HEK293 (cell line): ENCODE data around the gene TRIM56.
A peak's percentile ranks its signal among the peaks of the same experiment; 100 is the strongest.
"Not testable (repeated sequence)": the region's sequence is repeated elsewhere in the genome, so short reads cannot be mapped to it uniquely, and the experiment has no call there.

Source experiments
- CTCF ChIA-PET: fragments of 350-600 bp; formaldehyde crosslinking; extraction: SDS; loops from one replicate; lab custom pipeline; 2021; ENCODE audit warnings: antibody characterized with exemption; lab: Yijun Ruan, JAX
- POLR2A ChIA-PET: fragments of 300-600 bp; formaldehyde crosslinking; extraction: SDS; loops from one replicate; lab custom pipeline; 2020; ENCODE audit warnings: antibody characterized with exemption, inconsistent platforms; lab: Yijun Ruan, JAX
- H3K27ac ChIP-seq: fragments of 200-500 bp; sonication (Bioruptor generic); 2 replicates; pipeline ENCODE4 v1.5.1; 2014; ENCODE audit warnings: low read depth, low read length, control low read depth, inconsistent platforms; ENCODE audit errors: extremely low read depth
- H3K36me3 ChIP-seq, 2 experiments: fragments of 200-500 bp in 1 of 2; sonication (Bioruptor generic) in 1 of 2; 1 replicate in 1 of 2; 2 replicates in 1 of 2; pipeline ENCODE4 v1.5.1; 2014 to 2017; ENCODE audit warnings: inconsistent platforms in 2 of 2, low read length in 2 of 2; ENCODE audit not compliant: control insufficient read depth in 2 of 2, insufficient read depth in 1 of 2
- H3K4me1 ChIP-seq: fragments of 200-500 bp; sonication (Bioruptor generic); 2 replicates; pipeline ENCODE4 v1.5.1; 2014; ENCODE audit warnings: mild to moderate bottlenecking, low read length, inconsistent platforms; ENCODE audit not compliant: control insufficient read depth, insufficient read depth
- H3K4me3 ChIP-seq: 2 replicates; pipeline ENCODE4 v1.5.1; 2011; ENCODE audit warnings: low read depth, mild to moderate bottlenecking, control low read depth, low read length, moderate library complexity
- H3K9me3 ChIP-seq: fragments of 200-500 bp; sonication (Bioruptor generic); 2 replicates; pipeline ENCODE4 v1.5.1; 2014; ENCODE audit warnings: low read depth, low read length, inconsistent platforms; ENCODE audit not compliant: control insufficient read depth, insufficient read depth
- GLI4 ChIP-seq: fragments of 450-650 bp; formaldehyde crosslinking; IDR thresholded peaks from 2 replicates; pipeline ENCODE4 v1.5.1; 2016; ENCODE audit warnings: missing biosample characterization, missing genetic modification characterization
- PRDM1 ChIP-seq: fragments of 450-650 bp; formaldehyde crosslinking; IDR thresholded peaks from 2 replicates; pipeline ENCODE4; 2016; ENCODE audit warnings: missing biosample characterization, missing genetic modification characterization
- PRDM10 ChIP-seq: fragments of 450-650 bp; formaldehyde crosslinking; IDR thresholded peaks from 2 replicates; pipeline ENCODE4 v1.5.1; 2016; ENCODE audit warnings: missing biosample characterization, missing genetic modification characterization
- RBAK ChIP-seq: fragments of 450-650 bp; formaldehyde crosslinking; IDR thresholded peaks from 2 replicates; pipeline ENCODE4 v1.5.1; 2016; ENCODE audit warnings: missing biosample characterization, missing genetic modification characterization
- SCRT2 ChIP-seq: fragments of 450-650 bp; formaldehyde crosslinking; IDR thresholded peaks from 2 replicates; pipeline ENCODE4 v1.5.1; 2016; ENCODE audit warnings: missing biosample characterization, missing genetic modification characterization
- TCF7L2 ChIP-seq: IDR thresholded peaks from 2 replicates; pipeline ENCODE4 v1.6.1; 2011; ENCODE audit warnings: low read depth, mild to moderate bottlenecking, inconsistent platforms, low read length, moderate library complexity, borderline replicate concordance
- ZBTB17 ChIP-seq: fragments of 450-650 bp; formaldehyde crosslinking; IDR thresholded peaks from 2 replicates; pipeline ENCODE4 v1.5.1; 2016; ENCODE audit warnings: missing biosample characterization, missing genetic modification characterization
- ZNF132 ChIP-seq: fragments of 450-650 bp; formaldehyde crosslinking; IDR thresholded peaks from 2 replicates; pipeline ENCODE4 v1.5.1; 2017; ENCODE audit warnings: missing biosample characterization, missing genetic modification characterization, borderline replicate concordance
- ZNF138 ChIP-seq: fragments of 450-650 bp; formaldehyde crosslinking; IDR thresholded peaks from 2 replicates; pipeline ENCODE4 v1.5.1; 2016; ENCODE audit warnings: missing biosample characterization, missing genetic modification characterization, borderline replicate concordance
- ZNF202 ChIP-seq: fragments of 450-650 bp; formaldehyde crosslinking; IDR thresholded peaks from 2 replicates; pipeline ENCODE4 v1.5.1; 2016; ENCODE audit warnings: missing biosample characterization, missing genetic modification characterization, borderline replicate concordance
- ZNF248 ChIP-seq: fragments of 450-650 bp; formaldehyde crosslinking; IDR thresholded peaks from 2 replicates; pipeline ENCODE4 v1.5.1; 2017; ENCODE audit warnings: missing biosample characterization, missing genetic modification characterization
- ZNF292 ChIP-seq: fragments of 450-650 bp; formaldehyde crosslinking; IDR thresholded peaks from 2 replicates; pipeline ENCODE4 v1.5.1; 2016; ENCODE audit warnings: low read depth, missing biosample characterization, missing genetic modification characterization, borderline replicate concordance
- ZNF366 ChIP-seq: fragments of 450-650 bp; formaldehyde crosslinking; conservative IDR thresholded peaks from 2 replicates; pipeline ENCODE4 v1.5.1; 2016; ENCODE audit warnings: missing biosample characterization, missing genetic modification characterization
- ZNF48 ChIP-seq: fragments of 450-650 bp; formaldehyde crosslinking; IDR thresholded peaks from 2 replicates; pipeline ENCODE4 v1.5.1; 2016; ENCODE audit warnings: missing biosample characterization, missing genetic modification characterization
- ZNF555 ChIP-seq: fragments of 450-650 bp; formaldehyde crosslinking; conservative IDR thresholded peaks from 2 replicates; pipeline ENCODE4 v1.5.1; 2017; ENCODE audit warnings: missing biosample characterization, mild to moderate bottlenecking, missing genetic modification characterization, inconsistent platforms
- ZNF596 ChIP-seq: fragments of 450-650 bp; IDR thresholded peaks from 2 replicates; pipeline ENCODE4 v1.5.0; 2018; ENCODE audit warnings: missing biosample characterization, mild to moderate bottlenecking, missing genetic modification characterization, moderate library complexity
- ZNF600 ChIP-seq: fragments of 450-650 bp; formaldehyde crosslinking; IDR thresholded peaks from 2 replicates; pipeline ENCODE4 v1.5.1; 2016; ENCODE audit warnings: missing biosample characterization, missing genetic modification characterization
- ZNF623 ChIP-seq: fragments of 450-650 bp; formaldehyde crosslinking; IDR thresholded peaks from 2 replicates; pipeline ENCODE4 v1.5.1; 2016; ENCODE audit warnings: missing biosample characterization, missing genetic modification characterization
- ZNF658 ChIP-seq: fragments of 450-650 bp; formaldehyde crosslinking; IDR thresholded peaks from 2 replicates; pipeline ENCODE4; 2016; ENCODE audit warnings: missing biosample characterization, missing genetic modification characterization
- ZNF664 ChIP-seq: fragments of 450-650 bp; formaldehyde crosslinking; IDR thresholded peaks from 2 replicates; pipeline ENCODE4 v1.5.1; 2016; ENCODE audit warnings: missing biosample characterization, missing genetic modification characterization
- ZSCAN16 ChIP-seq: fragments of 450-650 bp; formaldehyde crosslinking; IDR thresholded peaks from 2 replicates; pipeline ENCODE4 v1.5.1; 2016; ENCODE audit warnings: missing biosample characterization, missing genetic modification characterization

Gene TRIM56

DNA sequence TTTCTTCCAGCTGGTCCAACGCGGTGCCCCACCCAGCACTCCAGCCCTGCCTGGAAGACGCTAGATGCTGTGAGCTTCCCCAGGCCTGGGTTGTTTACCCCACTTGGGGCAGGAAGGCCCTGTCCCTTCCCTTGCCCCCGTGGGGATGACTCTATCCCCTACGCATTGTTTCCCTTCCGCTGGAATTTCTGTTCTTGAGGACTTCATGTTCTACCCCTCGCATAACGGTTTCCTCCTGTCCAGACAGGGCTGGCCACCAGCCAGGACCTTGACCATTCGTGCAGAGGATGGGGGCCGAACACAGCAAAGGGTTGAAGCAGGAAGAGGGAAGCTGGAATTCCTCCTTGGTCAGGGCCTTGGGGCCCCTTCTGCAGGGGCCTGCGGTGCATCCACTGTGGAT lies 27.0 kb downstream of the TRIM56 start:
- H3K4me1 ChIP-seq = no peaks in the 10 kb centered on the region
- H3K36me3 ChIP-seq = no peaks in the 10 kb centered on the region
- H3K27ac ChIP-seq = no peak overlapping the region

DNA sequence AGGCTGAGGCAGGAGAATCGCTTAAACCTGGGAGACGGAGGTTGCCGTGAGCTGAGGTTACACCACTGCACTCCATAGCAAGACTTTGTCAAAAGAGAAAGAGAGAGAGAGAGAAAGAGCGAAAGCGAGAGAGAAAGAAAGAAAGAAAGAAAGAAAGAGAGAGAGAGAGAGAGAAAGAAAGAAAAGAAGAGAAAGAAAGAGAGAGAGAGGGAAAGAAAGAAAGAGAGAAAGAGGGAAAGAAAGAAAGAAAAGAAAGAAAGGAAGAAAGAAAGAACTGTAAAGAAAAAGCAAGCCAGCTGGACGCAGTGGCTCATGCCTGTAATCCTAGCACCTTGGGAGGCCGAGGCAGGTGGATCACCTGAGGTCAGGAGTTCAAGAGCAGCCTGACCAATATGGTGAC lies 27.9 kb downstream of the TRIM56 start:
- not testable (repeated sequence) for H3K36me3 ChIP-seq, H3K9me3 ChIP-seq, H3K4me1 ChIP-seq, H3K4me3 ChIP-seq, H3K27ac ChIP-seq
- TF ChIP-seq PRDM1 (tag by site-specific recombination) = peak; percentile 60
- 0 out of 2 replicates have a peak, but pooled peaks have one; percentile 4 for TF ChIP-seq ZNF596 (tag by site-specific recombination)
- peak; percentile 84 for TF ChIP-seq ZNF366 (tag by site-specific recombination)
- CTCF ChIA-PET = interaction anchor here (1.4 kb wide), 1 partner anchor 10 kb away, joined by 3 read pairs; no protein-coding TSS in a partner anchor
- POLR2A ChIA-PET = interaction anchor here (1.6 kb wide), 1 partner anchor 11 kb away, joined by 9 read pairs; no protein-coding TSS in a partner anchor

More for the DNA sequence above, 27.0 kb downstream of the TRIM56 start:
- H3K4me3 ChIP-seq = no peak overlapping the region
- POLR2A ChIA-PET = interaction anchor here (0.5 to 1.6 kb wide), 2 partner anchors 10 to 11 kb away, joined by 6 to 9 read pairs; no protein-coding TSS in a partner anchor
- CTCF ChIA-PET = no interaction called here
- TF ChIP-seq PRDM10 (tag by site-specific recombination) (peak; percentile 29; the same call in 1 of the 2 replicates), ZNF600 (tag by site-specific recombination) (no peak)
- no peaks in the 10 kb centered on the region for H3K9me3 ChIP-seq

DNA sequence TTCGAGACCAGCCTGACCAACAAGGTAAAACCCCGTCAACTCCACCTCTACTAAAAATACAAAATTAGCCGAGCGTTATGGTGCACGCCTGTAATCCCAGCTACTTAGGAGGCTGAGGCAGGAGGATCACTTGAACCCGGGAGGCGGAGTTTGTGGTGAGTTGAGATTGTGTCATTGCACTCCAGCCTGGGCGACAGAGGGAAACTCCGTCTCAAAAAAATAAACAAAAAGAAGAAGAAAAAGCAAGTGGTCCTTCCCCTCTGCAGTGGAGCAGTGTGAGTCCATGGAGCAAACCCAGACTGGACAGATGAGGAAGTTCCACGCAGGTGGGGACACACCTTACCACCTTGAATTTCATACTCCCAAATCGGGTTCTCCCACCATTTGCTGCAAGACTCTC lies 28.6 kb downstream of the TRIM56 start:
- POLR2A ChIA-PET = no interaction called here
- CTCF ChIA-PET = interaction anchor here (1.4 kb wide), 1 partner anchor 9 kb away, joined by 3 read pairs; no protein-coding TSS in a partner anchor
- H3K4me1 ChIP-seq = no peaks in the 10 kb centered on the region
- TF ChIP-seq ZBTB17 (tag by site-specific recombination) (no peak), ZNF292 (no peak), GLI4 (no peak), ZNF248 (tag by site-specific recombination) (no peak), ZSCAN16 (tag by site-specific recombination) (no peak), ZNF623 (tag by site-specific recombination) (no peak), ZNF664 (tag by site-specific recombination) (no peak), ZNF132 (tag by site-specific recombination) (no peak), ZNF48 (tag by site-specific recombination) (no peak), ZNF555 (tag by site-specific recombination) (no peak)
- TF ChIP-seq, all 188 proteins: peak for 0
- no peak overlapping the region for H3K27ac ChIP-seq
- no peaks in the 10 kb centered on the region for H3K9me3 ChIP-seq
- no peaks in the 10 kb centered on the region for H3K36me3 ChIP-seq
- no peak overlapping the region for H3K4me3 ChIP-seq

GRCh38 chr7:101114492-101114891 lies 29.2 kb downstream of the TRIM56 start:
- no peak for TF ChIP-seq ZNF202
- TF ChIP-seq RBAK = no peak
- no peak for TF ChIP-seq ZNF658 (tag by site-specific recombination)
- no peak for TF ChIP-seq TCF7L2
- TF ChIP-seq ZNF138 = no peak
- no peak for TF ChIP-seq SCRT2 (tag by site-specific recombination)
- TF ChIP-seq, all 188 proteins: peak for 0
- Histone ChIP-seq H3K4me3 (no peak overlapping the region), H3K9me3 (no peaks in the 10 kb centered on the region), H3K36me3 (no peaks in the 10 kb centered on the region), H3K27ac (no peak overlapping the region), H3K4me1 (no peaks in the 10 kb centered on the region)
- CTCF ChIA-PET = interaction anchor here (0.6 kb wide), 1 partner anchor 1314 kb away, joined by 5 read pairs; no protein-coding TSS in a partner anchor
- POLR2A ChIA-PET = no interaction called here
